BJ (cell line): ENCODE measurements around the gene EPHA6. TPM values are rescaled to one million over a fixed set of nuclear protein-coding genes. Genes with fewer than 3 reads are reported as not detected.

Experiments used
- CTCF ChIA-PET: fragments of 350-600 bp; formaldehyde crosslinking; extraction: SDS; loops from one replicate; lab custom pipeline; 2021; ENCODE audit warnings: antibody characterized with exemption, inconsistent platforms; lab: Yijun Ruan, JAX
- POLR2A ChIA-PET: fragments of 300-600 bp; sonication (Branson Sonifier 250); formaldehyde crosslinking; extraction: SDS; loops from one replicate; lab custom pipeline; 2021; ENCODE audit warnings: antibody characterized with exemption; lab: Charles Lee
- DNase-seq: peaks from one replicate; pipeline ENCODE4 v3.0.0-alpha.2; 2011; ENCODE audit warnings: low read depth
- H3K27me3 ChIP-seq: 2 replicates; pipeline ENCODE4 v1.6.0; 2011; ENCODE audit warnings: low read length; ENCODE audit not compliant: control insufficient read depth, insufficient read depth
- H3K36me3 ChIP-seq: 2 replicates; pipeline ENCODE4 v1.5.1; 2011; ENCODE audit warnings: low read length; ENCODE audit not compliant: control insufficient read depth, insufficient read depth
- H3K4me3 ChIP-seq: 2 replicates; pipeline ENCODE4 v1.5.1; 2011; ENCODE audit warnings: low read depth, mild to moderate bottlenecking, control low read depth, low read length
- CTCF ChIP-seq: IDR thresholded peaks from 2 replicates; pipeline ENCODE4 v1.5.1; 2011; ENCODE audit warnings: low read depth, mild to moderate bottlenecking, control low read depth, inconsistent platforms, low read length, moderate library complexity; ENCODE audit not compliant: insufficient read depth
- polyA plus RNA-seq: library from polyadenylated mRNA; depleted of rRNA; stranded (reverse); fragments of >200 nt; gene quantifications from 2 replicates; pipeline ENCODE4 v1.2.3, GENCODE V29; 2011

EPHA6 gene
- polyA plus RNA-seq, 1 experiment: not detected

- Histone ChIP-seq H3K36me3 (no peaks in the 10 kb centered on the region), H3K27me3 (no peaks in the 10 kb centered on the region), H3K4me3 (no peak overlapping the region)
- no peak for DNase-seq
- POLR2A ChIA-PET: no interaction called here
- CTCF ChIA-PET: no interaction called here
- TF ChIP-seq CTCF: no peak
Measured at GRCh38 chr3:97121386-97121785, 307.0 kb downstream of the EPHA6 start.

- ChIA-PET POLR2A (no interaction called here), CTCF (no interaction called here)
- TF ChIP-seq CTCF: no peak
- Histone ChIP-seq H3K27me3 (no peaks in the 10 kb centered on the region), H3K4me3 (no peak overlapping the region), H3K36me3 (no peaks in the 10 kb centered on the region)
- no peak for DNase-seq
Measured at GRCh38 chr3:97125902-97126499, 311.6 kb downstream of the EPHA6 start.

- DNase-seq: no peak
- CTCF ChIA-PET: no interaction called here
- H3K27me3 ChIP-seq: no peaks in the 10 kb centered on the region
- POLR2A ChIA-PET: no interaction called here
- no peak overlapping the region for H3K4me3 ChIP-seq
- TF ChIP-seq CTCF: no peak
- no peaks in the 10 kb centered on the region for H3K36me3 ChIP-seq
Measured at GRCh38 chr3:97131476-97131875, 317.1 kb downstream of the EPHA6 start.

GRCh38 chr3:97138914-97139541 is 324.6 kb downstream of the EPHA6 start:
- TF ChIP-seq CTCF: no peak
- no peak for DNase-seq
- H3K36me3 ChIP-seq: no peaks in the 10 kb centered on the region
- ChIA-PET CTCF (no interaction called here), POLR2A (no interaction called here)
- no peak overlapping the region for H3K4me3 ChIP-seq
- H3K27me3 ChIP-seq: no peaks in the 10 kb centered on the region

GRCh38 chr3:97148931-97149330 is 334.5 kb downstream of the EPHA6 start:
- POLR2A ChIA-PET: no interaction called here
- CTCF ChIA-PET: no interaction called here

More at GRCh38 chr3:97148931-97149330, 334.5 kb downstream of the EPHA6 start:
- no peak for TF ChIP-seq CTCF
- no peaks in the 10 kb centered on the region for H3K36me3 ChIP-seq
- no peaks in the 10 kb centered on the region for H3K27me3 ChIP-seq
- H3K4me3 ChIP-seq: no peak overlapping the region
- DNase-seq: no peak
